HEK293 (cell line): ENCODE data around the gene SDCBP2.

Experiments
- CTCF ChIA-PET: fragments of 350-600 bp; formaldehyde crosslinking; extraction: SDS; loops from one replicate; lab custom pipeline; 2021; ENCODE audit warnings: antibody characterized with exemption; lab: Yijun Ruan, JAX
- POLR2A ChIA-PET: fragments of 300-600 bp; formaldehyde crosslinking; extraction: SDS; loops from one replicate; lab custom pipeline; 2020; ENCODE audit warnings: antibody characterized with exemption, inconsistent platforms; lab: Yijun Ruan, JAX
- H3K27ac ChIP-seq: fragments of 200-500 bp; sonication (Bioruptor generic); 2 replicates; pipeline ENCODE4 v1.5.1; 2014; ENCODE audit warnings: low read depth, low read length, control low read depth, inconsistent platforms; ENCODE audit errors: extremely low read depth
- H3K36me3 ChIP-seq, 2 experiments: fragments of 200-500 bp in 1 of 2; sonication (Bioruptor generic) in 1 of 2; 1 replicate in 1 of 2; 2 replicates in 1 of 2; pipeline ENCODE4 v1.5.1; 2014 to 2017; ENCODE audit warnings: inconsistent platforms in 2 of 2, low read length in 2 of 2; ENCODE audit not compliant: control insufficient read depth in 2 of 2, insufficient read depth in 1 of 2
- H3K4me1 ChIP-seq: fragments of 200-500 bp; sonication (Bioruptor generic); 2 replicates; pipeline ENCODE4 v1.5.1; 2014; ENCODE audit warnings: mild to moderate bottlenecking, low read length, inconsistent platforms; ENCODE audit not compliant: control insufficient read depth, insufficient read depth
- H3K4me3 ChIP-seq: 2 replicates; pipeline ENCODE4 v1.5.1; 2011; ENCODE audit warnings: low read depth, mild to moderate bottlenecking, control low read depth, low read length, moderate library complexity
- H3K9me3 ChIP-seq: fragments of 200-500 bp; sonication (Bioruptor generic); 2 replicates; pipeline ENCODE4 v1.5.1; 2014; ENCODE audit warnings: low read depth, low read length, inconsistent platforms; ENCODE audit not compliant: control insufficient read depth, insufficient read depth
- BCL11A ChIP-seq: fragments of 450-650 bp; formaldehyde crosslinking; IDR thresholded peaks from 2 replicates; pipeline ENCODE4 v1.5.1; 2016; ENCODE audit warnings: low read depth, missing biosample characterization, missing genetic modification characterization
- GLI4 ChIP-seq: fragments of 450-650 bp; formaldehyde crosslinking; IDR thresholded peaks from 2 replicates; pipeline ENCODE4 v1.5.1; 2016; ENCODE audit warnings: missing biosample characterization, missing genetic modification characterization
- HOXD13 ChIP-seq: sonication (generic); formaldehyde crosslinking; IDR thresholded peaks from 2 replicates; pipeline ENCODE4 v1.8.0; 2022; ENCODE audit warnings: missing genetic modification reagents, borderline replicate concordance
- PRDM2 ChIP-seq: fragments of 450-650 bp; formaldehyde crosslinking; IDR thresholded peaks from 2 replicates; pipeline ENCODE4 v1.5.1; 2016; ENCODE audit warnings: missing biosample characterization, missing genetic modification characterization, borderline replicate concordance
- ZBTB1 ChIP-seq: fragments of 450-650 bp; formaldehyde crosslinking; IDR thresholded peaks from 2 replicates; pipeline ENCODE4 v1.5.1; 2016; ENCODE audit warnings: missing biosample characterization, missing genetic modification characterization
- ZIC2 ChIP-seq: fragments of 450-650 bp; formaldehyde crosslinking; IDR thresholded peaks from 2 replicates; pipeline ENCODE4 v1.5.1; 2016; ENCODE audit warnings: missing biosample characterization, missing genetic modification characterization
- ZNF112 ChIP-seq: fragments of 450-650 bp; formaldehyde crosslinking; IDR thresholded peaks from 2 replicates; pipeline ENCODE4 v1.5.0; 2017; ENCODE audit warnings: missing biosample characterization, missing genetic modification characterization
- ZNF155 ChIP-seq: fragments of 450-650 bp; formaldehyde crosslinking; IDR thresholded peaks from 2 replicates; pipeline ENCODE4 v1.5.1; 2016; ENCODE audit warnings: missing biosample characterization, missing genetic modification characterization
- ZNF2 ChIP-seq: fragments of 450-650 bp; formaldehyde crosslinking; IDR thresholded peaks from 2 replicates; pipeline ENCODE4 v1.5.1; 2016; ENCODE audit warnings: missing biosample characterization, missing genetic modification characterization
- ZNF341 ChIP-seq: fragments of 450-650 bp; formaldehyde crosslinking; IDR thresholded peaks from 2 replicates; pipeline ENCODE4; 2016; ENCODE audit warnings: low read depth, missing biosample characterization, missing genetic modification characterization
- ZNF37A ChIP-seq: fragments of 450-650 bp; IDR thresholded peaks from 2 replicates; pipeline ENCODE4 v1.5.1; 2018; ENCODE audit warnings: missing biosample characterization, missing genetic modification characterization
- ZNF404 ChIP-seq: fragments of 450-650 bp; formaldehyde crosslinking; IDR thresholded peaks from 2 replicates; pipeline ENCODE4 v1.5.1; 2017; ENCODE audit warnings: missing biosample characterization, missing genetic modification characterization
- ZNF423 ChIP-seq: fragments of 450-650 bp; formaldehyde crosslinking; IDR thresholded peaks from 2 replicates; pipeline ENCODE4 v1.5.1; 2016; ENCODE audit warnings: missing biosample characterization, missing genetic modification characterization
- ZNF488 ChIP-seq: fragments of 450-650 bp; formaldehyde crosslinking; IDR thresholded peaks from 2 replicates; pipeline ENCODE4 v1.5.1; 2016; ENCODE audit warnings: missing biosample characterization, missing genetic modification characterization
- ZNF521 ChIP-seq: fragments of 450-650 bp; formaldehyde crosslinking; IDR thresholded peaks from 2 replicates; pipeline ENCODE4 v1.5.1; 2017; ENCODE audit warnings: missing biosample characterization, mild to moderate bottlenecking, missing genetic modification characterization
- ZNF529 ChIP-seq: fragments of 450-650 bp; formaldehyde crosslinking; IDR thresholded peaks from 2 replicates; pipeline ENCODE4 v1.5.1; 2017; ENCODE audit warnings: missing genetic modification characterization, missing biosample characterization; ENCODE audit not compliant: insufficient replicate concordance
- ZNF610 ChIP-seq: fragments of 450-650 bp; formaldehyde crosslinking; IDR thresholded peaks from 2 replicates; pipeline ENCODE4 v1.5.1; 2016; ENCODE audit warnings: missing biosample characterization, missing genetic modification characterization, borderline replicate concordance
- ZNF777 ChIP-seq: fragments of 450-650 bp; formaldehyde crosslinking; IDR thresholded peaks from 2 replicates; pipeline ENCODE4 v1.5.1; 2017; ENCODE audit warnings: missing biosample characterization, missing genetic modification characterization, borderline replicate concordance
- ZNF837 ChIP-seq: fragments of 450-650 bp; formaldehyde crosslinking; IDR thresholded peaks from 2 replicates; pipeline ENCODE4 v1.5.1; 2016; ENCODE audit warnings: missing biosample characterization, missing genetic modification characterization

Gene SDCBP2

GRCh38 chr20:1301031-1301529, 27.9 kb downstream of the SDCBP2 start:
- TF ChIP-seq ZIC2 (tag by site-specific recombination) (peak; percentile 14; the same call in 1 of the 2 replicates), ZNF155 (no peak)
- Histone ChIP-seq H3K36me3 (peaks cover 0 to 32% of the 10 kb centered on the region in 2 experiments; a peak in 1 of 3 replicates), H3K4me1 (no peaks in the 10 kb centered on the region), H3K27ac (no peak overlapping the region), H3K4me3 (no peak overlapping the region), H3K9me3 (no peaks in the 10 kb centered on the region)
- POLR2A ChIA-PET, result no interaction called here
- CTCF ChIA-PET, result interaction anchor here (0.8 to 1.1 kb wide), 3 partner anchors 138 to 203 kb away, joined by 3 to 4 read pairs (median 3); no protein-coding TSS in a partner anchor

GRCh38 chr20:1300083-1300840, 28.7 kb downstream of the SDCBP2 start:
- ChIA-PET CTCF (interaction anchor here (0.7 to 1.1 kb wide), 4 partner anchors 33 to 204 kb away, joined by 3 to 4 read pairs (median 3); no protein-coding TSS in a partner anchor), POLR2A (no interaction called here)
- Histone ChIP-seq H3K4me1 (no peaks in the 10 kb centered on the region), H3K36me3 (peaks cover 0 to 25% of the 10 kb centered on the region in 2 experiments; a peak in 1 of 3 replicates), H3K27ac (no peak overlapping the region), H3K4me3 (no peak overlapping the region), H3K9me3 (no peaks in the 10 kb centered on the region)
- TF ChIP-seq ZNF112 (tag by site-specific recombination) (no peak), ZBTB1 (tag by site-specific recombination) (no peak), HOXD13 (CRISPR knock-in tag) (no peak), ZNF488 (tag by site-specific recombination) (no peak), ZNF341 (tag by site-specific recombination) (no peak), ZNF2 (tag by site-specific recombination) (no peak), ZNF404 (tag by site-specific recombination) (no peak), ZNF521 (no peak), BCL11A (tag by site-specific recombination) (no peak), ZNF777 (tag by site-specific recombination) (no peak), ZNF37A (tag by site-specific recombination) (no peak), ZNF610 (no peak), ZNF529 (tag by site-specific recombination) (no peak), GLI4 (tag by site-specific recombination) (no peak), ZNF837 (tag by site-specific recombination) (no peak), ZNF423 (tag by site-specific recombination) (no peak), PRDM2 (tag by site-specific recombination) (no peak)
